ENCODE data around the gene ADARB1.

DNA sequence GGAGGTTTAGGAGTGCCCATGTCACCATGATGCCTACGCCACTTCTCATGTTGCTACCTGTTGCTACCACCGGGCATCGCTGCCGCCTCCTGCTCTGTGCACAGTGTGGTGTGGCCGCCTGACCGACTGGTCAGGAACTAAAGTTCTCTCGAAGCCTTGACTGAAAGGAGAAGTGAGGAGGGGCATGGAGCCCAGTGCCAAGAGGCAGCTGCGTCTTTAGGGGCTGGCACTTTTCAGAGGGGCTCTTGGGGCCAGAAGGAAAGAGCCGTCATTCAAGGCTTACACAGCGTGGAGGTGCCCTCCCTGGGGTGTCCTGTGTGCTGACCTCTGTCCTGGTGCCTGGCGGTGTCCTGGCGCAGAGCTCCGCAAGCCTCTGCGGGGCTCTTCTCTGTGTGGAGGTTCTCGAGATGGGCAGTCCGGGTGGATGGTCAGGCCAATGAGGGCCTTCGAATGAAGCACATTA is 57.2 kb downstream of the ADARB1 start:
- no peak for TF ChIP-seq SUZ12 (IDR thresholded peaks at IDR 0.05)
- no peak for TF ChIP-seq ZNF384 (IDR thresholded peaks at IDR 0.05)
- no peak for TF ChIP-seq TARDBP (IDR thresholded peaks at IDR 0.05)

Data from HEK293T (cell line).